H1 (cell line): ENCODE results near the gene FDPS. TPM values are rescaled to one million over a fixed set of nuclear protein-coding genes. Genes with fewer than 3 reads are reported as not detected.
A peak's percentile ranks its signal among the peaks of the same experiment; 100 is the strongest.

Experiments
- ATF3 ChIP-seq: IDR thresholded peaks from 2 replicates; pipeline ENCODE4 v1.6.1; 2011; ENCODE audit warnings: low read depth, mild to moderate bottlenecking, low read length; ENCODE audit not compliant: insufficient read depth
- CEBPB ChIP-seq: IDR thresholded peaks from 2 replicates; pipeline ENCODE4 v1.6.1; 2012; ENCODE audit warnings: low read depth, low read length
- CHD1 ChIP-seq: IDR thresholded peaks from 2 replicates; pipeline ENCODE4 v1.6.1; 2012; ENCODE audit warnings: low read depth, low read length, improper control_type of control experiment
- EZH2 ChIP-seq: fragments of 200-600 bp; sonication (generic); IDR thresholded peaks from 2 replicates; pipeline ENCODE4 v1.7.1; 2012; ENCODE audit warnings: low read depth, mild to moderate bottlenecking, moderate library complexity, low read length, inconsistent platforms; ENCODE audit not compliant: severe bottlenecking
- GTF2F1 ChIP-seq: IDR thresholded peaks from 2 replicates; pipeline ENCODE4 v1.6.1; 2012; ENCODE audit warnings: low read depth, low read length, improper control_type of control experiment, borderline replicate concordance
- JUND ChIP-seq: IDR thresholded peaks from 2 replicates; pipeline ENCODE4 v1.6.1; 2011; ENCODE audit warnings: mild to moderate bottlenecking, improper control_type of control experiment, low read length
- KDM5A ChIP-seq: fragments of 200-600 bp; IDR thresholded peaks from 2 replicates; pipeline ENCODE4 v1.7.1; 2012; ENCODE audit warnings: mild to moderate bottlenecking, low read length, inconsistent platforms, mixed read lengths
- MAFK ChIP-seq: IDR thresholded peaks from 2 replicates; pipeline ENCODE4 v1.6.1; 2012; ENCODE audit warnings: low read depth, mild to moderate bottlenecking, improper control_type of control experiment, low read length
- POLR2AphosphoS5 ChIP-seq: IDR thresholded peaks from 2 replicates; pipeline ENCODE4 v1.6.1; 2011; ENCODE audit warnings: low read depth, low read length
- POU5F1 ChIP-seq: IDR thresholded peaks from 2 replicates; pipeline ENCODE4 v1.6.1; 2011; ENCODE audit warnings: low read depth, mild to moderate bottlenecking, low read length, moderate library complexity
- RAD21 ChIP-seq, 2 experiments: IDR thresholded peaks in 1 of 2; conservative IDR thresholded peaks in 1 of 2; 2 replicates each; pipeline ENCODE4 v1.6.1; 2011; ENCODE audit warnings: low read depth in 2 of 2, low read length in 2 of 2, improper control_type of control experiment in 1 of 2, inconsistent platforms in 1 of 2, mild to moderate bottlenecking in 1 of 2, moderate library complexity in 1 of 2
- RXRA ChIP-seq: IDR thresholded peaks from 2 replicates; pipeline ENCODE4 v1.6.1; 2011; ENCODE audit warnings: low read depth, mild to moderate bottlenecking, low read length, moderate library complexity; ENCODE audit not compliant: insufficient read depth
- SIX5 ChIP-seq: IDR thresholded peaks from 2 replicates; pipeline ENCODE4 v1.6.1; 2011; ENCODE audit warnings: mild to moderate bottlenecking, low read depth, low read length
- SP1 ChIP-seq: IDR thresholded peaks from 2 replicates; pipeline ENCODE4 v1.6.1; 2011; ENCODE audit warnings: low read depth, low read length
- SP4 ChIP-seq: IDR thresholded peaks from 2 replicates; pipeline ENCODE4 v1.6.1; 2012; ENCODE audit warnings: low read length, inconsistent platforms
- TEAD4 ChIP-seq: IDR thresholded peaks from 2 replicates; pipeline ENCODE4 v1.6.1; 2012; ENCODE audit warnings: low read depth, low read length, inconsistent platforms, mixed read lengths
- polyA plus RNA-seq, 7 experiments: library from polyadenylated mRNA; depleted of rRNA in 3 of 7; stranded (reverse) in 5 of 7; unstranded in 2 of 7; fragments of >200 nt in 5 of 7; fragments of 200-250 nt in 2 of 7; gene quantifications; 1 replicate in 5 of 7; 2 replicates in 1 of 7; 4 replicates in 1 of 7; pipeline versions ENCODE4 v1.2.1 to v1.2.3, GENCODE V29; 2011 to 2013; ENCODE audit warnings: missing spikeins in 2 of 7, mixed read lengths in 2 of 7
- total RNA-seq: library from RNA; stranded (reverse); fragmentation: NEBNext Ultra II Directional; extraction: Animal tissue kit (Norgen Biotek cat#: 25700); gene quantifications from 2 replicates; pipeline ENCODE4 v1.2.1, GENCODE V29; 2021
- TF ChIP-seq, protein P1 (sequence below): IDR thresholded peaks from 2 replicates; pipeline ENCODE4 v1.6.1; 2012; ENCODE audit warnings: inconsistent platforms

FDPS gene
- total and polyA plus RNA-seq, 2 of the 8 experiments (the other 6 are each of a cell fraction or from before 2014, with no cell fraction given) = 267 to 368 TPM

DNA sequence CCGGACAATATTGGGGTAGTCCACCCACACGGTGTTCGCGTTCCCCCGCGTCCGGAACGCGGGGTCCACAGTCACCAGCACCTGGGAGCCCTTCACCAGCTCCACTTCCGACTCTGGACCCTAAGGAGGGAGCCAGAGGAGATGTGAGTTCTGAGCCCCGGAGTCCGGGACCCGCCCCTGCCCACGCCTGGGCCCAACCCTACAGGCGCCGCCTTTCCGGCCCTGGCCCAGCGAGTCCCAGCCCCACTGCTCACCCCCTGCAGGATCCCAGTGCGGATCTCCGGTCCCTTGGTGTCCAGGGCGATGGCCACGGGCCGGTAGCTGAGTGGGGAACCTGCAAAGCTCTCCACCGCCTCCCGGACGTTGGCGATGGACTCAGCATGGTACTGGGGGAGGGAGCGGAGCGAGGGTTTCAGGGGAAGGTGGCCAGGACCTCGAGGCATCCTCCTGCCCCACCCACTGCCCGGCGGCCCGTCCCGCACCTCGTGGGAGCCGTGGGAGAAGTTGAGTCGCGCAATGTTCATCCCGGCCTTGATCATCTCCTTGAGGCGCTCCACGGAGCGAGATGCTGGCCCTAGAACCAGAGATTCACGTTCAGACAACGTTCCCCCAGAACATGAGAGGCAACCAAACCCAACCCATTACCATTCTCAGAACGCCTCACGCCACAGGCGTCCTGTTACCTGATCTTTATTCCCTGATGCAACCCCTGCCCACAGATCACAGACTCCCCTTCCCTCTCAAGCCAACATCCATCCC lies 13.3 kb upstream of the FDPS start (continued):
- TF ChIP-seq TEAD4 = no peak
- TF ChIP-seq SIX5 = no peak
- TF ChIP-seq RXRA = no peak
- TF ChIP-seq, protein P1, sequence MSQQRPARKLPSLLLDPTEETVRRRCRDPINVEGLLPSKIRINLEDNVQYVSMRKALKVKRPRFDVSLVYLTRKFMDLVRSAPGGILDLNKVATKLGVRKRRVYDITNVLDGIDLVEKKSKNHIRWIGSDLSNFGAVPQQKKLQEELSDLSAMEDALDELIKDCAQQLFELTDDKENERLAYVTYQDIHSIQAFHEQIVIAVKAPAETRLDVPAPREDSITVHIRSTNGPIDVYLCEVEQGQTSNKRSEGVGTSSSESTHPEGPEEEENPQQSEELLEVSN = no peak; the same call in 1 of the 2 replicates
- TF ChIP-seq MAFK = no peak
- TF ChIP-seq EZH2 = peak; percentile 32
- no peak for TF ChIP-seq SP4
- no peak for TF ChIP-seq SP1
- TF ChIP-seq JUND = no peak
- no peak for TF ChIP-seq CHD1
- TF ChIP-seq GTF2F1 = no peak
- no peak for TF ChIP-seq POLR2AphosphoS5
- TF ChIP-seq RAD21 (IDR thresholded peaks at IDR 0.05 in 1 of 2, conservative IDR thresholded peaks at IDR 0.05 in 1 of 2; ENCODE audit: low read depth in 2 of 2, low read length in 2 of 2) = no peak
- TF ChIP-seq CEBPB = peak; percentile 32; the same call in 1 of the 2 replicates
- no peak for TF ChIP-seq POU5F1
- TF ChIP-seq ATF3 = no peak
- TF ChIP-seq KDM5A = no peak
